GM19023 (cell line): Measurements from ENCODE around the gene PHF12.

Source experiments
- ATAC-seq: cut with Tn5 transposase; IDR thresholded peaks from one replicate; pipeline ENCODE4 v1.9.1; 2021; ENCODE audit warnings: mild to moderate bottlenecking, moderate library complexity; ENCODE audit not compliant: unreplicated experiment

Gene PHF12

DNA sequence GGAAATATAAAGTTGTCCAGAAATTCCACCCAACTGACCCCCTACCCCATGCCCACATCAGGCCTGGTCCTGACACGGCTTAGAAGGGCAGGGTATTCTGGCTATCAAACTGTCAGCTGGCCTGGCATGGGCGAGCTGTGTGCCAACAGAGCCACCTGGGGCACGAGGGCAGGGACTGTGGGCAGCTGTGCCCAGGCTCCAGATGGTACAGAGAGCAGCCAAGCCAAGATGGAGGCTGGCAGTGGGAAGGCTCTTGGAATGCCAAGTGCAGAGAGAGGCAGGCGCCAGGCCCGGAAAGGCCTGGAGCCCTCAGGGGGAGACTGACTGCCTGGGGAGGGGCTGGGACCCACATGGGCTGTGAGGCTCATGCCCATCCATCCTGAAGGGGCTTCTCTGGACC is 24.3 kb upstream of the PHF12 start:
- ATAC-seq: no peak

DNA sequence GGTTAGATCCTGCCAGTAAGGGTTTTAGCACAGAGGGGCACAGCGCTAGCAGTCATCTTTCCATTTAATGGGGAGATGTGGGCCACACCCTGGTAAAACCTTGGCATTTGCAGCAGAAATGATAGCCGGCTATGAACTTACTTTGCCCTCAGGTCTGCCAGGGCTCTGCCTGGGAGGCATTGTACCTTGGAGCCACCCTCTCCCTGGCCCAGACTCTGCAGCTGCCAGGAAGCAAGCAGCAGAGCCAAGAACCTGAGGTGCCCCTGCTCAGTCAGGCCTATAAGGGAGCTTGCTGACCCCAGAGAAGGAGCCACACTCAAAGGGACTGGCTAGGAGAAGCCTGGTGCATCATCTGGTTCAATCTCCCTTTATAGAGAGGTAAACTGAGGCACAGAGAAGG is 23.7 kb upstream of the PHF12 start:
- ATAC-seq: no peak

DNA sequence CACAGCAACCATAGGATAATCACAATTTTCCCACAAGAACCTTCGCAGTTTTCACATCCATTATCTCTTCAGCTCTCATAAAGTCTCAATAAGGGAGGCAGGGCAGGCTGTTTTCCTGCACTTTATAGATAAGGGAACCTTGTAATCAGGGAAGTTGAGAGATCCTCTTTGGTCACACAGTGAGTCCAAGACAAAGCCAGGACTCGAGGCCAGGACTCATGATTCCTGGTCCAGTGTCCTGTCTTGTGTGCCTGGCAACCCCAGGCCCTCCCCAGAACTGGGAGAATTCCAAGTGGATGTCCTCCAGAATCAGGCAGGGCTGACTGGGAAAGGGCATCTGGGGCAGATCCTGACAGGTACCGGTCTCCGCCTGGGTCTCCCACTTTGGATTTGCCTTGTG is 23.1 kb upstream of the PHF12 start:
- no peak for ATAC-seq

DNA sequence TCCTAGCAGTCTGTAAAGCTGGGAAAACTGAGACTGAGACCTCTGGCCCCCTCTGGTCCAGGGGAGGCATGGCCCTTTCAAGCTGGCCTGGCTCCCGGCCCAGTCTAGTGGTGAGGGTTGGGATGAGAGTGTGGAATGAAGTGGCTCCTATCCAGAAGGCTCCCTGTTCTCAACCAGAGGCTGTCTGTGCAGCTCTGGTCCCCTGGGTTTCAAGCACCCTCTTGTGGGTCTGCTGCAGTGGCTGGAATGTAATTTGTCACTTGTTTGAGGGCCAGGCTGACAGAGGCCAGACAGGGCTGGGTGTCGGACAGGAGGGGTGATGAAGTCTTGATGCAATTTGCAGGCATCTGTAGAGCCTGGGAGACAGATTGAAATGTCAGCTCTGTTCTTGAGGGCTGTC is 22.1 kb upstream of the PHF12 start:
- no peak for ATAC-seq

DNA sequence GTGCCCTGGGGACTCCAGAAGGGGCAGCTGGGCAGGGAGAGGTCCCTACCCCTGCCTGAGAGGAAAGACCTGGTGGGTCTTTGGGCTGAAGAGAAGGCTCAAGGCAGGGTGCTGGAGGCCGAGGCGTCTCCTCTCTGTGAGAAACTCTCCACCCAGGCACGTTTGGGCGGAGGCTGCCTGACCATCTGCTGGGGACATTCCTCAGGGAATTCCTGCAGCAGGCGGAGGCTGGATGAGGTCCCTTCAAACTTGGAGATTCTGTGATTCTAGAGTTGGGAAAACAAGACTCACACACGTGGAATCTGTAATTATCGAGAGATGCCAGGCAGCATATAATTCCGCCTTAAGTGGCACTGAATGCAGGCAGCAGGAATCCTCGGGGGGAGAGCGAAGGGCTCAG is 21.1 kb upstream of the PHF12 start:
- ATAC-seq: no peak

DNA sequence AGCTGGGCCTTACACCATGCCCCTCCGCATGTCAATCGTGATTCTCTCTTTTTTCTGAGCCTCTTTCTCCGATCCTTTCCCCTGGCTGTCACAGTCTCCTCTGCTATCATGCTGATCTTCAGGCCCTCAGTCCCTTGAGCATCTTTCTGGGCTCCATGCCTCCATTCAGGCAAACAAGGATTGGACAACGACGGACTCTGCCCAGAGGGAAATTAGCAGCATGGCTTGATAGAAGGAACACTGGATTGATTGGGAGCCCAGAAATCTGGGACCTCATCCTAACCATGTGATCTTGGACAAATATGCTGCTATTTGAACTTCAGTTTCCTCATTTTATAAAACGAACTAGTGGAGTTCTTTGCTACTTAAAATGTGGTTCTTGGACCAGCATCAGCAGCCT is 19.6 kb upstream of the PHF12 start:
- ATAC-seq: no peak

DNA sequence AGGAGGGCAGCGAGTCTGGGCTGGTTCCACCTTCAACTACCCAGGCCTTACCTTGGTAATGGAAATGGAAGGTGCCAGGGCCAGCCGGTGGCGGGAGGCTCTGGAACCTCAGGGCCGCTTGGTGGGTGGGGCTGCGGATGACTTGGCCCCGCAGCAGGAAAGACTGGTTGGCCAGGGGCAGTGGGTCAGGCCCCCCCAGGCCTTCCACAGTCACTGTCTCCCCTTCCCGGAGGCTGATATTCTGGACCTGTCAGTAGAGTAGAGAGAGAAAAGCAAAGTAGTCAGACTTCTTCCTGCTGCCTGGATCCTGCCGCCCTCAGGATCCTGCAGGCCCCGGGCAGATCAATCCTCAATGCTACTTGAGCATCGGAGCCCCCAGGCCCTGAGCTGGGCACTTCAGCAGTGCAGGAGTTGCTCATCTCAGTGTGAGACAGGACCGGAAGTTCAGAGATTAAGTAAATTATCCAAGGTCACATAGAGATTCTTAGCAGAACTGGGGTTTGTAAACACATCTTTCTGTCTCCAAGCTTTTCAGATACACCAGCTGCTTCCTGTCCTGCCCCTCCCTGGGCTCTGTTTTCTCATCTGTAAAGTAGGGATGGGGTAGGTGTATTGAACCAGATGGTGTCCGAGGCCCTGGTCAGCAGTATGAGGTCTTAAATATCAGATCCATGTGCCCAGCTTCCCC is 18.5 kb upstream of the PHF12 start:
- no peak for ATAC-seq

DNA sequence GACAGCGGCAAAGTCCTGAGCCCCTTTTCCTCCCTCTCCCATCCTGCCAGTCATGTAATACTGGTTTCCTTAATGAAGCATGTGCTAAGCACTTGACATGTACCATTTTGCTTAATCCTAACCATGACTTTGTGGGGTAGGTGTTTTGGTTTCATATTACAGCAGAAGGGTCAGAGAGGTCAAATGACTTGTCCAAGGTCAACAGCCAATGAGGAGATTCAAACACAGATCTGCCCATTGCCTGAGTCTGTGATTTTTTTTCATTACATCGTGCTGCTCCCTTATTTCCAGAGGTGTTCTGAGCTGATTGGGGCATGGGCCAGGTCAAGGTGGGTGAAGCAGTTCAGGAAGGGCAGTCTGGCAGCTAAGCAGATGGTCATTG is 17.6 kb upstream of the PHF12 start:
- ATAC-seq: no peak

DNA sequence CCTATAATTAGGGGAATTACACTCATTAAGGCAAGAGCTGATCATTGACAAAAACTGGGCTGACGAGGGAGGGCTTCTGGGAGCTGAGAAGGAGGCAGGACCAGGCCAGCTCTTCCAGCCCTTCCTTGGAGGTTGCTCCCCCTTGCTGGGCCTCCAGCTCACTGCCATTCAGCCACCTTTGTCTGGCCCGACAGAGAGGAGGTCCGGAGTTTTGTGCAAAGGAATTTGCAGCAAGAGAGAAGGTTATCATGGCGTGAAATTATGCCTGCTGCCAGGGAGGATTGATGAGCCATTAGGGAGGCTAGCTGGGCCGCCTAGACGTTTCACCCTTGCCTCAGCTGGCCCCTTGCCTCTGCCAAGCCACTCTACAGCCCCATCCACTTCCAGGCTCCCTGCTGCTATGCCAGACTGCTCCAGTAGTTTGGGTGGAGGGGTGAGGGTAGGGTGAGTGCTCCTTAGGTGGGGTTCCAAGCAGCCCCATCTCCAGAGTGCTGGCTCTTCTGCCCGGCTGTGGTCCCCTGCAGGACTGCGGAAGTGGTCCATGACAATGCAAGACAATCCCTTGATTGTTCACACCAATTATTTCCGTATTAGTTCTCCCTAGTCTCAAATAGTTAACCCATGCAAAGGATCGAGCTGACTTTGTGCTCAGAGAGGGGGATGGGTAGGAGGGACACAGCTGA is 17.1 kb upstream of the PHF12 start:
- no peak for ATAC-seq

DNA sequence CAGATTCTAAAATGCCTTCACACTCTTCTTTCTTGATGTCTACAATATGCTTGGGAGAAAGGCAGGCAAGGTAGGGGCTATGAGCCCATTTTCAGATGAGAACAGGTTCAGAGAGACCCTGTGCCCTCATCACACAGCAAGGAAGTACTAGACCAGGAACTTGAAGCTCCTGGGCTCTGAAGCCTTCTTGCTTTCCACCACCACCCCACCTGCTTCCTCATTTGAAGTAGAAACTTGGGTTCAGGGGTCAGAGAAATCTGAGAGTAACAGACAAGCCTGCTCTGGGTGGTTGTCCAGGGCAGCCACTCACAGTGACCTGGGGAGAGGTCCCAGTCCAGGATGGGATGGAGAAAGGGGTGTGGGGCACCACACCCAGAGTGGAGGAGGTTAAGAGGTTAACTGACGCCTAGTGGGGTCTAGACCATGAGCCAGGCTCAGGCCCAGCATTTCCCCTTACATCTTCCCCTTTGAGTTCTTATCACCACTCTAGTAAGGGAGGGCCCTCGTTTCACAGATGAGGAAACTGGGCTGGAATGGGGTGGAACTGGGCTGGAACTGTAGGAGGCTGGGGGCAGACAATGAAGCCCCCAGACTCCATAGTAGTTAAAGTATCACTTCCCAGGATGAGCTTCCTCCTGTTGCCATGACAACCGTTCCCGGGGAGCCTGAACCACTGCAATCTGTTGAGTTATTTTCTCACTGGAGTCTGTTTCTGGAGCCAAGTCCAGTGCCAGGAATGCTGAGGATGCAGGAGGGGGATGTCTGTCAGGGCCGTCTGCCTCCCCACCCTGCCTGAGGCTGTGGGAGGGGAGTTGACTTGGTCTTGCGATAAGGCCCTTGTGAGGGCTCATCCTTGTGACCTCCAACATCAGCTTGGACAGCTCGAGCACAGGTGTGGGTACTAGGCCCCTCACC is 16.2 kb upstream of the PHF12 start:
- ATAC-seq: no peak

DNA sequence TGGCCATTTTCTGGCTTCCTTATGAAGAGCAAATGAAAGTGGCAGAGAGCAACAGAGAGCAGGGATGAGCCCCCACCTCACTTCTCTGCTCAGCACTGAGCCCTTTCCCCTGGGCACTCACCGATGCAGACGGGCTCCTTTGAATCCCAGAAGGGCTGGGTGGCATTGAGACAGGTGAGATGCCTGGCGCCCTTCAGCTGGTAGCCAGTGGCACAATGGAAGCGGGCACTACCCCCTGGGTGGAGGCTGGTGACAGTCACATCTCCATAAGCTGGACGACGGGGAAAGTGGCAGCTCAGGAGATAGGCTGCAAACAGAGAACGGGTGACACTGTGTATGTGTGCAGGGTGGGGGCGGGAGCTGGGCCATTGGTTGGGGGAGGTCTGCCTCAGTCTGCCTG is 12.5 kb upstream of the PHF12 start:
- no peak for ATAC-seq

DNA sequence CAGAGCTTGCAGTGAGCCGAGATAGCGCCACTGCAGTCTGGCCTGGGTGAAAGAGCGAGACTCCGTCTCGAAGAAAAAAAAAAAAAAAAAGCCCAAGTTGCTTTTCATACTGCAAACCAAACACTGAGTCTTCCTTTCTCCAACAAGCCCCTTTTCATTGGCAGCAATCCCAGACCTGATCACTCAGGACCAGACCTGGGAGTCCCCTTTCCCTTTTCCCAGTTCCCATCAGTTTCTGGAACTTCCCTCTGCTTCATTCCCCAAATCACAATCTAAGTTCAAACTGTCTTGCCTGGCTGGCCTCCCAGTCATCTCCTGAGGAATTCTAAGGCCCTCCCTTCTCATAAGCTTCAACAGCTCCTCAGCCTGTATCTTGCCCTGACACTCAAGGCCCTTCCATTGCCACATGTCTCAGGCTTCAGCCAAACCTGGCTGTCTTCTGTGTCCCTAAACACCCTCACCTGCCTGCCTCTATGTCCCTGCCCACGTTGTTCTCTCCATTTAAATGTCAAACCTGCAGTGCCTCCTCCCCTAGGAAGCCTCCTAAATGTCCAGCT is 11.8 kb upstream of the PHF12 start:
- ATAC-seq: no peak

DNA sequence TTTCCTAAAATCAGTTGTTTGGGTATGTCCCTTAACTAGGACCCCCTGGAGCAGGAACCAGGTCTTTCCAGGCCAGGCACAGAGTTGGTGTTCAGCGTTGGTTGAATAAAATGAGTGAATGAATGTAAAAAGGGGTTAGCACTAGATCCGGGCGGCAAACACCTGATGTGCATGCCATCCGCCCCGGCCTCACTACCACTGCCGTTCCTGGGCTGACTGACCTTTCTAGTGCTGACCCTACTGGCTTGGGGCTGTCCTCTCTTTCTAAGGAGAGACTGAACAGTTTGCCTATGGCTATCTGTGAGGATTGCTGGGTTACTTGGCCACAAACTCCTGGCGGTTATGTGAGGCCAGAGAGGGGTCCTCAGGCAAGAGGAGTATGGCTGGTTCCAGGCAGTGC is 10.1 kb upstream of the PHF12 start:
- ATAC-seq: no peak

DNA sequence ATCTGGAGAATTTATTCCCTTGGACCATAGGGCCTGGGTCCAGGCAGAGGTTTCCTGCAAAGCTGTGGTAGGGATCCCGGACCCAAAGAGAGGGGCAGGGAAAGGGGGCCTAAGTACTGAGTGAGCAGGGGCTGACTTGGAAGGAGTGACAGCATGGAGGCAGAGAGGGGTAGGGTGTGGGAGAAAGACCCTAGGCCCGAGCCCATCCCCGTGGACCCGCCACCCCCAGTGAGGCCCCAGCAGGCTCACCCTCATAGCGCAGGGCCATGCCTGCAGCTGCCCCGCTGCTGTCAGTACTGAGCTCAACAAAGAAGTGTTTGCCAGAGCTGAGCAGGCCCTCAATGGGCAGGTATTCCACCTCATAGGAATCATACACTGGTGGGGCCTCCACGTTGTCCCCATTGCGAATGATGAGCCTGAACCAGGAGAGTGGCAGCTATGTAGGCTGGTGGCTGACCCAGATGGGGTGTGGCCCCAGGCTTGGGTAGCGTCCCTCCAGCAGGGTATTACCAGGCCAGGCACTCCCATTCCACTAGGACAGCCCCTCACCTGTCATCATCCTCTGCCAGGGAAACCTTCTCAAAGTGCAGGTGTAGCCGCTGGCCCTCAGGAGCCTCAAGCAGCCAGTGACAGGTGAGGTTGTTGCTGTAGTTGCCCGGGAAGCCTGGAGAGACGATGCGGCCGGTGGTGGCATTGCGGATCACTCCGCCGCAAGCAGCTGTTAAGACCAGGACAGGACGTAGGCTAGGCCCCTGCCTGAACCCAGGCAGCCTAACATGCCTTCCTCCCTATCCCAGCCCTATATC is 9.1 kb upstream of the PHF12 start:
- ATAC-seq: no peak

DNA sequence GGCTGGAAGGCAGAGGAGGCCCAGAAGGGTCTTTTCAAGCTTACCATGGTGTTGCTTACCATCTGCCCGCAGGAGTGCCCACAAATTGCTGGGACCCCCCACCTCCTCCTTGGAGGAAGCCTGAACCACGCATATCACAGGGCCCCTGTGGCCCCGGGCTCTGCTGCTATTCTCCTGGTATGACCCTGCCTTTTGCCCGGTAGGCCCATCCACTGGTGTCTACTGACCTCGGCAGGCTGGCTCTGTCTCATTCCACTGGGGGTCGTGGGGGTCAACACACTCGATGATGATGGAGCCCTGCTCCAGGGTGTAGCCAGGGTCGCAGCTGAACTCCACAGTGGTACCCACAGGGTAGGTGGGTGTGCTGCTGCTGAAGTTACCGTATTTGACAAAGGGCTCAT is 8.2 kb upstream of the PHF12 start:
- ATAC-seq: no peak

DNA sequence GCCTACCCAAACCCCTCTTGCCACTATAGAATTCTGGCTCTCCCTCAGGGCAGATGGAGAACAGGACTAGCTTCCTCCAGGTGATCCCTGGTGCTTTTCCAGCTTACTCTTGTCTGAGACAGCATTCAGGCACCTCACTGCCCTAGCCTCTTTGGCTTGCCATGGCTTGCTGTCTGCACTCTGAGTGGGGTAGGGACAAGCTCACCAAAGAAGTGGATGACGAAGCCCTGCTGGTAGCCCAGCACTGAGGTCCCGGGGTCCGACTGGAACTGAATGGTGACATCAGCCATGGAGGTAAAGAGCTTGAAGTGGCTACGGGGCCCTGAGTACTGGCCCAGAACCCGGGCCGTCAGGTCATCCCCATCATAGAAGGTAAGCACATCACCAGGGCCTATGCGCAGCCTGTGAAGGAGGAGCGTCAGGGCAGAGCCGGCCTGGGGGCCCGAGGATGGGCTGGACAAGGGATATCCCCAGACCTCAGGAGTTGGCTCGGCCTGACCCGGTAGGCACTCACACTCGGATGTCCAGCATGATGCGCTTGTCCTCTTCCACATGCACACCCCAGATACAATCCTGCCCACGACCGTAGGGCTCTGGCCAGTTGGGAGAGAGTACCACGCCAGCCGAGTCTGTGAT is 7.6 kb upstream of the PHF12 start:
- ATAC-seq: no peak

DNA sequence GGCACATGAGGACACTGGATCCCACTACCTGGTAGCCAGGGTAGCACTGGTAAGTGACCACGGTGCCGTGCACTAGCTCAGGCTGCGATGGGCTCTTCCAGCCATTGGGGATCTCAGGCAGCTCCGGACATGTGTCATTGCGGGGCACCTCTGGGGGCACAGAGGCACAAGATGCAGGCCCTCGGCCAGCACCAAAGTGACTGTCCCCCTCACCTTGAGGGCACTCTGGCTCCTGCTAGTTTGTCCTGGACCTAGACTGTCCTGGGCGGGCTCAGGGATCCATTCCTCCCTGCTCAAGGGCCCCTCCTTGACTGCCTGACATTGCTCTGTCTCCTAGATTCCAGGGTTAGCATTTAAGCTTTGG is 6.7 kb upstream of the PHF12 start:
- ATAC-seq: no peak

DNA sequence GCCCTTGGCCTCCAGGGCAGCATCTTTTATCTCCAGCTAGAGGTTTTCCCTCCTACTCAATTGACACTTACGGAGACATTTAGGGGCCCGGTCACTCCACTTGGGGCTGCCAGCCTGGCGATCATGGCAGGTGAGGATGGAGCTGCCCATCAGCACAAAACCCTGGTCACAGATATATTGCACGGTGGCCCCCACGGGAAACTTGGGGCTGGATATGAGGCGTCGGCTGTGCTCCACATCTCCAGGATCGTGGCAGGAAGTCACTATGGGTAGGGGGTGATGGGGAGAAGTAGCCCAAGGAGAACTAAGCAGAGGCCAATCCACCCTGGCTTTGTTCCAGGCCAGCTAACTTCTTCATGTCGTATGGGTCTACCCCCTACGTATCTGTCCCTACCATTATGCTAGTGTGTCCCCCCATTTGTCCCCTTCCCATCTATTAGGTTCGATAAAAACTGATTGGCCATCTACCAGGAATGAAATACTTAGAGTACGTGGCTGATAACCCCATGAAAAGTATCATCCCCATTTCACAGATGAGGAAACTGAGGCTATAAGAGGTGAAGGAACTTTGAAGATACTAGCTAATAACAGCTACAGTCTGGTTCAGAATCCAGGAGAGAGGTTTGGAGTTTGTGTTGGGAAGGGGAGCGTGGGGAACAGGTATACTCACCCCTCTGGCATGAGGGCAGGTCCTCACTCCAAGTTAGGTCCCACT is 6.1 kb upstream of the PHF12 start:
- no peak for ATAC-seq

DNA sequence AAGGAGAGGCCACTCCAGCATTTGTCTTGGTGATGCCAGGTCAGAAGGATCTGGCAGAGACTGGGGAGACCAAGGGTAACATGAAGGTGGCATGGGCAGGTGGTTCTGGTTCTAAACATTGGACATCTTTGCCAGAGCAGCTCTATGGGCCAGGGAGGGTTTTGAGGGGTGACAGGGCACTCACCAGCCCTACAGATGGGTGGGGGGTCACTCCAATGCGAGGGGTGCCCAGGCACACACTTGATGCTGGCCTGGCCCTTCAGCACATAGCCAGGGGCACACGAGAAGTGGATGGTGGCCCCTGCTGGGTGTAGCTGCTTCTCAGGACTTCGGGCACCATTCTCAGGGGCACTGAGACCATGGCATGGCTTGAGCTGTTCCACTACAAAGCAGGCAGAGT is 5.5 kb upstream of the PHF12 start:
- ATAC-seq: no peak

DNA sequence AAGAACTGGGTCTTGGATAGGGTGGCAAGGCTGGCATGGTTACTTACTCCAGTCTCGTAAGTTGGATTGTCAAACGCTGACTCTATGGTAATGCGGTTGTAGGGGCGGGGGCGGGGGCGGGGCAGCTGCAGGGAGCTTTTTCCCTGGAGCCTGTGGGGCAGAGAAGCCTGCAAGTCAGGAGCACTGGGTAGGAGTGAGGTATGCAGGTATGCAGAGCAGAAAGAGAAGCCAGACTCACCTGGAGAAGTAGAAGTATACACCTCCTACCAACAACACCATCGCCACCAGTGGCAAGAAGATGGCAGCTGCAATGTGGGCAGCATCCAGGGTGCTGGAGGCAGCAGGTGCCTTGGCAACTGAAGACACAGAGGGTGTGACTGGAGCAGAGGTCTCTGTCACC is 4.8 kb upstream of the PHF12 start:
- no peak for ATAC-seq
